ENCODE results near the gene KCNJ8. TPM values are rescaled to one million over a fixed set of nuclear protein-coding genes. Genes with fewer than 3 reads are reported as not detected.

KCNJ8 gene
- total RNA-seq, 4 donors from 2014 or later: 5.4 to 47.1 (median 12.6) TPM

- in situ Hi-C loops (cut with MboI; ENCODE audit: low sequenced_read_pairs in 4 of 4): no loop called here
- Histone ChIP-seq H3K36me3 (no peaks in the 10 kb centered on the region), H3K4me1 (no peaks in the 10 kb centered on the region), H3K27me3 (no peaks in the 10 kb centered on the region), H3K4me3 (no peak overlapping the region), H3K9me3 (no peaks in the 10 kb centered on the region), H3K27ac (no peak overlapping the region)
- intact Hi-C loops (cut with DNase I; ENCODE audit: low total_unique reads): no loop called here
- DNase-seq: no peak
- ATAC-seq: no peak
- TF ChIP-seq, protein P1, sequence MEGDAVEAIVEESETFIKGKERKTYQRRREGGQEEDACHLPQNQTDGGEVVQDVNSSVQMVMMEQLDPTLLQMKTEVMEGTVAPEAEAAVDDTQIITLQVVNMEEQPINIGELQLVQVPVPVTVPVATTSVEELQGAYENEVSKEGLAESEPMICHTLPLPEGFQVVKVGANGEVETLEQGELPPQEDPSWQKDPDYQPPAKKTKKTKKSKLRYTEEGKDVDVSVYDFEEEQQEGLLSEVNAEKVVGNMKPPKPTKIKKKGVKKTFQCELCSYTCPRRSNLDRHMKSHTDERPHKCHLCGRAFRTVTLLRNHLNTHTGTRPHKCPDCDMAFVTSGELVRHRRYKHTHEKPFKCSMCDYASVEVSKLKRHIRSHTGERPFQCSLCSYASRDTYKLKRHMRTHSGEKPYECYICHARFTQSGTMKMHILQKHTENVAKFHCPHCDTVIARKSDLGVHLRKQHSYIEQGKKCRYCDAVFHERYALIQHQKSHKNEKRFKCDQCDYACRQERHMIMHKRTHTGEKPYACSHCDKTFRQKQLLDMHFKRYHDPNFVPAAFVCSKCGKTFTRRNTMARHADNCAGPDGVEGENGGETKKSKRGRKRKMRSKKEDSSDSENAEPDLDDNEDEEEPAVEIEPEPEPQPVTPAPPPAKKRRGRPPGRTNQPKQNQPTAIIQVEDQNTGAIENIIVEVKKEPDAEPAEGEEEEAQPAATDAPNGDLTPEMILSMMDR (IDR thresholded peaks at IDR 0.05 in 4 of 5, conservative IDR thresholded peaks at IDR 0.05 in 1 of 5): no peak
- TF ChIP-seq POLR2A (IDR thresholded peaks at IDR 0.05): no peak
Measured at GRCh38 chr12:21731144-21731543, 43.4 kb downstream of the KCNJ8 start.

DNA sequence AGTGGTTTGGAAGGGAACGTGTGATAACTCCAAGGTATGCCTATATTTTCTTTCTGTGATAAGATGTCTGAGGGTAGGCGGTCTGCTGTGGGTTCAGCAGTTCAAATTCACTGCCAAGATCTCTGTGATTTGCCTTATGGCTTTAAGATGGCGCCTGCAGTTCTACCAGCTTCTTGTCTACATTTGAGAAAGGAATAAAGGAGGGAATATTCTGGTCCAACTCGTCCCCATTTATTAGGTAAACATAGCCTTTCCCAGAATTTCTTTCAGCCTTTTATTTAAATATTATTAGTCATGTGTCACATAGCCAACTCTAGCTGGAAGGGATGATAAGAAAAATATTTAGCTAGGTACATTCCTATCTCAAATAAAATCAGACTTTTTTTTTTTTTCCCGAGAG is 48.8 kb downstream of the KCNJ8 start:
- in situ Hi-C loops (cut with MboI; ENCODE audit: low sequenced_read_pairs in 4 of 4): no loop called here
- no peak for TF ChIP-seq POLR2A (IDR thresholded peaks at IDR 0.05)
- TF ChIP-seq, protein P1 (IDR thresholded peaks at IDR 0.05 in 4 of 5, conservative IDR thresholded peaks at IDR 0.05 in 1 of 5): no peak

GRCh38 chr12:21718944-21719650 is 55.4 kb downstream of the KCNJ8 start:
- DNase-seq: no peak
- no peaks in the 10 kb centered on the region for H3K9me3 ChIP-seq
- no peaks in the 10 kb centered on the region for H3K27me3 ChIP-seq
- H3K27ac ChIP-seq: no peak overlapping the region
- no peak for ATAC-seq
- in situ Hi-C loops (cut with MboI; ENCODE audit: low sequenced_read_pairs in 4 of 4): no loop called here
- intact Hi-C loops (cut with DNase I; ENCODE audit: low total_unique reads): no loop called here
- no peak overlapping the region for H3K4me3 ChIP-seq
- H3K36me3 ChIP-seq: no peaks in the 10 kb centered on the region
- no peak for TF ChIP-seq POLR2A (IDR thresholded peaks at IDR 0.05)
- TF ChIP-seq, protein P1 (IDR thresholded peaks at IDR 0.05 in 4 of 5, conservative IDR thresholded peaks at IDR 0.05 in 1 of 5): no peak
- peaks cover 0 to 2% of the 10 kb centered on the region in 2 donors for H3K4me1 ChIP-seq

More for the DNA sequence above, 48.8 kb downstream of the KCNJ8 start:
- no peak for DNase-seq
- intact Hi-C loops (cut with DNase I; ENCODE audit: low total_unique reads): no loop called here
- ATAC-seq: no peak
- Histone ChIP-seq H3K4me3 (no peak overlapping the region), H3K27ac (no peak overlapping the region), H3K4me1 (no peaks in the 10 kb centered on the region), H3K9me3 (no peaks in the 10 kb centered on the region), H3K27me3 (no peaks in the 10 kb centered on the region), H3K36me3 (no peaks in the 10 kb centered on the region)

- no peak overlapping the region for H3K27ac ChIP-seq
- DNase-seq (no peak), ATAC-seq (no peak)
- H3K4me1 ChIP-seq: peaks cover 0 to 2% of the 10 kb centered on the region in 2 donors
- in situ Hi-C loops (cut with MboI; ENCODE audit: low sequenced_read_pairs in 4 of 4): no loop called here
- no peaks in the 10 kb centered on the region for H3K27me3 ChIP-seq
- TF ChIP-seq, protein P1 (IDR thresholded peaks at IDR 0.05 in 4 of 5, conservative IDR thresholded peaks at IDR 0.05 in 1 of 5): no peak
- no peaks in the 10 kb centered on the region for H3K36me3 ChIP-seq
- no peaks in the 10 kb centered on the region for H3K9me3 ChIP-seq
- no peak overlapping the region for H3K4me3 ChIP-seq
- intact Hi-C loops (cut with DNase I; ENCODE audit: low total_unique reads): no loop called here
Measured at GRCh38 chr12:21718403-21718802, 56.1 kb downstream of the KCNJ8 start.

- ATAC-seq: no peak
- H3K36me3 ChIP-seq: no peaks in the 10 kb centered on the region
- peaks cover 0 to 2% of the 10 kb centered on the region in 2 donors for H3K4me1 ChIP-seq
- in situ Hi-C loops (cut with MboI; ENCODE audit: low sequenced_read_pairs in 4 of 4) (no loop called here), intact Hi-C loops (cut with DNase I; ENCODE audit: low total_unique reads) (no loop called here)
- H3K4me3 ChIP-seq: no peak overlapping the region
- H3K9me3 ChIP-seq: no peaks in the 10 kb centered on the region
- H3K27ac ChIP-seq: peak overlapping the region in 2 of 4 donors; percentile 10 to 25
- H3K27me3 ChIP-seq: no peaks in the 10 kb centered on the region
- DNase-seq: no peak
- TF ChIP-seq, protein P1 (IDR thresholded peaks at IDR 0.05 in 4 of 5, conservative IDR thresholded peaks at IDR 0.05 in 1 of 5): no peak
- no peak for TF ChIP-seq POLR2A (IDR thresholded peaks at IDR 0.05)
Measured at GRCh38 chr12:21717767-21718166, 56.7 kb downstream of the KCNJ8 start.

Data from gastrocnemius medialis (tissue), 4 donors.